Measurements from ENCODE around the gene EMILIN2. TPM values are rescaled to one million over a fixed set of nuclear protein-coding genes. Genes with fewer than 3 reads are reported as not detected.
"Not testable (repeated sequence)": the region's sequence is repeated elsewhere in the genome, so short reads cannot be mapped to it uniquely, and the experiment has no call there.

The EMILIN2 gene
- total RNA-seq, 5 donors from 2014 or later (not counting 1 experiment from before 2014, with no cell fraction given) = 3.3 to 19.2 (median 15.0) TPM

DNA sequence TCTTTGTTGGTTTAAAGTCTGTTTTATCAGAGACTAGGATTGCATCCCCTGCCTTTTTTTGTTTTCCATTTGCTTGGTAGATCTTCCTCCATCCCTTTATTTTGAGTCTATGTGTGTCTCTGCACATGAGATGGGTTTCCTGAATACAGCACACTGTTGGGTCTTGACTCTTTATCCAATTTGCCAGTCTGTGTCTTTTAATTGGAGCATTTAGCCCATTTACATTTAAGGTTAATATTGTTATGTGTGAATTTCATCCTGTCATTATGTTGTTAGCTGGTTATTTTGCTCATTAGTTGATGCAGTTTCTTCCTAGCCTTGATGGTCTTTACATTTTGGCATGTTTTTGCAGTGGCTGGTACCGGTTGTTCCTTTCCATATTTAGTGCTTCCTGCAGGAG is 17.2 kb downstream of the EMILIN2 start:
- DNase-seq; H3K27me3 ChIP-seq (replicated peaks in 1 of 2; ENCODE audit: control insufficient read depth in 2 of 2, extremely low read depth in 1 of 2, insufficient read depth in 2 of 2, low read length in 1 of 2); H3K4me3 ChIP-seq (ENCODE audit: control insufficient read depth in 1 of 2, extremely low read depth in 1 of 2, low read length in 1 of 2); H3K27me3 Mint-ChIP-seq; H3K4me1 Mint-ChIP-seq; H3K4me1 ChIP-seq (ENCODE audit: control insufficient read depth in 1 of 2, extremely low read depth in 1 of 2, insufficient read depth in 2 of 2, low read length in 2 of 2); H3K9me3 ChIP-seq; H3K36me3 ChIP-seq (ENCODE audit: control insufficient read depth in 2 of 2, extremely low read depth in 1 of 2, insufficient read depth in 1 of 2, low read length in 1 of 2); H3K4me3 Mint-ChIP-seq; H3K9me3 Mint-ChIP-seq; H3K27ac Mint-ChIP-seq; POLR2A ChIA-PET; ATAC-seq (replicated peaks in 1 of 4); H3K27ac ChIP-seq (ENCODE audit: low read length); H3K36me3 Mint-ChIP-seq; CTCF ChIA-PET: not testable (repeated sequence)
- WGBS (ENCODE audit: insufficient coverage) = no CpG with 5 or more reads among the region's 1 CpG

- H3K27me3 ChIP-seq (replicated peaks in 1 of 2; ENCODE audit: control insufficient read depth in 2 of 2, extremely low read depth in 1 of 2, insufficient read depth in 2 of 2, low read length in 1 of 2); H3K27ac Mint-ChIP-seq; ATAC-seq (replicated peaks in 1 of 4); H3K4me1 Mint-ChIP-seq; CTCF ChIA-PET; H3K9me3 ChIP-seq; H3K4me3 Mint-ChIP-seq; POLR2A ChIA-PET; H3K4me3 ChIP-seq (ENCODE audit: control insufficient read depth in 1 of 2, extremely low read depth in 1 of 2, low read length in 1 of 2); H3K27ac ChIP-seq (ENCODE audit: low read length); H3K4me1 ChIP-seq (ENCODE audit: control insufficient read depth in 1 of 2, extremely low read depth in 1 of 2, insufficient read depth in 2 of 2, low read length in 2 of 2); H3K36me3 Mint-ChIP-seq; H3K27me3 Mint-ChIP-seq; H3K36me3 ChIP-seq (ENCODE audit: control insufficient read depth in 2 of 2, extremely low read depth in 1 of 2, insufficient read depth in 1 of 2, low read length in 1 of 2); DNase-seq; H3K9me3 Mint-ChIP-seq: not testable (repeated sequence)
- WGBS (ENCODE audit: insufficient coverage) = no CpG with 5 or more reads among the region's 2 CpGs
Observed at GRCh38 chr18:2866465-2866864, 19.7 kb downstream of the EMILIN2 start.

- Mint-ChIP-seq H3K27me3 (peaks cover 0 to 2% of the 10 kb centered on the region in 2 donors), H3K36me3 (peaks cover 7% of the 10 kb centered on the region), H3K4me1 (peaks cover 0 to 11% (median 0%) of the 10 kb centered on the region in 3 donors), H3K9me3 (peaks cover 0 to 3% (median 0%) of the 10 kb centered on the region in 3 donors), H3K27ac (no peak overlapping the region), H3K4me3 (no peak overlapping the region)
- no peak overlapping the region for H3K27ac ChIP-seq (ENCODE audit: low read length)
- no CpG with 5 or more reads among the region's 2 CpGs for WGBS (ENCODE audit: insufficient coverage)
- DNase-seq (no peak), ATAC-seq (replicated peaks in 1 of 4) (no peak)
- H3K27me3 ChIP-seq (replicated peaks in 1 of 2; ENCODE audit: control insufficient read depth in 2 of 2, extremely low read depth in 1 of 2, insufficient read depth in 2 of 2, low read length in 1 of 2) = peaks cover 0 to 5% of the 10 kb centered on the region in 2 experiments
- ChIA-PET CTCF (no interaction called here), POLR2A (no interaction called here)
- no peaks in the 10 kb centered on the region for H3K4me1 ChIP-seq (ENCODE audit: control insufficient read depth in 1 of 2, extremely low read depth in 1 of 2, insufficient read depth in 2 of 2, low read length in 2 of 2)
- no peaks in the 10 kb centered on the region for H3K36me3 ChIP-seq (ENCODE audit: control insufficient read depth in 2 of 2, extremely low read depth in 1 of 2, insufficient read depth in 1 of 2, low read length in 1 of 2)
- no peak overlapping the region for H3K4me3 ChIP-seq (ENCODE audit: control insufficient read depth in 1 of 2, extremely low read depth in 1 of 2, low read length in 1 of 2)
- no peaks in the 10 kb centered on the region for H3K9me3 ChIP-seq
Observed at GRCh38 chr18:2869207-2869606, 22.4 kb downstream of the EMILIN2 start.

DNA sequence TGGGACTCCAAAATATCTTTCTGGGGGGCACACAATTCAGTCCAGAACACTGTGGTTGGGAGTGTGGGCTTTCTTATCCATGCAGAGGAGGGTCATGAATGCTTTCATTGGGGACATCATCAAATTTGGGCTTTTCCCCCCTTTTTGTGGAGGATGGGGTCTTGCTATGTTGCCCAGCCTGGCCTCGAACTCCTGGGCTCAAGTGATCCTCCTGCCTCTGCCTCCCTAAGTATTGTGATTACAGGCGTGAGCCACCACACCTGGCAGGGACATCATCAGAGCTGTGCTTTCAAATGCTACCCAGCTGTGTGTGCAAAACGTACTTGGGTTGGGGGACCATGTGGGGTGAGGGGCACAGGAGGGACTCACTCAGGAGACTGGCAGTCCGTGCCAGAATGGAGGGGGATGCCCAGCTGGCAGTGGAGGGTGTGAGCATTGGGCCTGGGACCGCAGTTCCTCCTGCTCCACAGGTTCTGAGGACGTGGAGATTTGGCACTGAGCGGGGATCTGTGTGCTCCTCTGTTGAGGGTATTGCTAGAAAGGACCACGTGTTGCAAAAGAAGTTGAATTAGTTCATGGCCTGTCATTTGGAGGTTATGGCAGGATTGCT is 24.4 kb downstream of the EMILIN2 start:
- peaks cover 0 to 2% of the 10 kb centered on the region in 2 donors for H3K27me3 Mint-ChIP-seq
- H3K27ac ChIP-seq (ENCODE audit: low read length) = no peak overlapping the region
- ChIA-PET CTCF (no interaction called here), POLR2A (no interaction called here)
- ATAC-seq (replicated peaks in 1 of 4) (no peak), DNase-seq (no peak)
- H3K9me3 Mint-ChIP-seq = no peaks in the 10 kb centered on the region
- no peaks in the 10 kb centered on the region for H3K36me3 ChIP-seq (ENCODE audit: control insufficient read depth in 2 of 2, extremely low read depth in 1 of 2, insufficient read depth in 1 of 2, low read length in 1 of 2)
- no peaks in the 10 kb centered on the region for H3K4me1 ChIP-seq (ENCODE audit: control insufficient read depth in 1 of 2, extremely low read depth in 1 of 2, insufficient read depth in 2 of 2, low read length in 2 of 2)
- H3K4me3 ChIP-seq (ENCODE audit: control insufficient read depth in 1 of 2, extremely low read depth in 1 of 2, low read length in 1 of 2) = no peak overlapping the region
- H3K27me3 ChIP-seq (replicated peaks in 1 of 2; ENCODE audit: control insufficient read depth in 2 of 2, extremely low read depth in 1 of 2, insufficient read depth in 2 of 2, low read length in 1 of 2) = peaks cover 0 to 5% of the 10 kb centered on the region in 2 experiments
- peak overlapping the region in 1 of 2 donors; percentile 19 for H3K27ac Mint-ChIP-seq
- peaks cover under 1% of the 10 kb centered on the region for H3K36me3 Mint-ChIP-seq
- no peaks in the 10 kb centered on the region for H3K9me3 ChIP-seq
- 83% methylated on average over 6 of the region's 8 CpGs for WGBS (ENCODE audit: insufficient coverage)
- peaks cover 0 to 20% (median 4%) of the 10 kb centered on the region in 3 donors for H3K4me1 Mint-ChIP-seq
- no peak overlapping the region for H3K4me3 Mint-ChIP-seq

GRCh38 chr18:2872095-2872494 is 25.3 kb downstream of the EMILIN2 start:
- ChIA-PET POLR2A (interaction anchor here in 1 of 2 donors (0.9 kb wide), 1 partner anchor 22 kb away, joined by 4 read pairs; no protein-coding TSS in a partner anchor), CTCF (no interaction called here)
- no peak for DNase-seq
- H3K27ac Mint-ChIP-seq = no peak overlapping the region
- H3K9me3 Mint-ChIP-seq = no peaks in the 10 kb centered on the region
- H3K27me3 Mint-ChIP-seq = peaks cover 0 to 2% of the 10 kb centered on the region in 2 donors
- Histone ChIP-seq H3K4me3 (ENCODE audit: control insufficient read depth in 1 of 2, extremely low read depth in 1 of 2, low read length in 1 of 2) (no peak overlapping the region), H3K27me3 (replicated peaks in 1 of 2; ENCODE audit: control insufficient read depth in 2 of 2, extremely low read depth in 1 of 2, insufficient read depth in 2 of 2, low read length in 1 of 2) (peaks cover 0 to 5% of the 10 kb centered on the region in 2 experiments), H3K27ac (ENCODE audit: low read length) (no peak overlapping the region), H3K9me3 (no peaks in the 10 kb centered on the region), H3K36me3 (ENCODE audit: control insufficient read depth in 2 of 2, extremely low read depth in 1 of 2, insufficient read depth in 1 of 2, low read length in 1 of 2) (no peaks in the 10 kb centered on the region), H3K4me1 (ENCODE audit: control insufficient read depth in 1 of 2, extremely low read depth in 1 of 2, insufficient read depth in 2 of 2, low read length in 2 of 2) (no peaks in the 10 kb centered on the region)
- H3K4me3 Mint-ChIP-seq = no peak overlapping the region
- WGBS (ENCODE audit: insufficient coverage) = 96% methylated on average over 3 of the region's 6 CpGs
- peaks cover 0 to 14% (median 4%) of the 10 kb centered on the region in 3 donors for H3K4me1 Mint-ChIP-seq
- no peaks in the 10 kb centered on the region for H3K36me3 Mint-ChIP-seq
- no peak for ATAC-seq (replicated peaks in 1 of 4)

- WGBS (ENCODE audit: insufficient coverage) = 93% methylated on average over 7 of the region's 7 CpGs
- H3K4me3 ChIP-seq (ENCODE audit: control insufficient read depth in 1 of 2, extremely low read depth in 1 of 2, low read length in 1 of 2) = no peak overlapping the region
- H3K4me3 Mint-ChIP-seq = no peak overlapping the region
- no peak for DNase-seq
- peaks cover 0 to 5% of the 10 kb centered on the region in 2 experiments for H3K27me3 ChIP-seq (replicated peaks in 1 of 2; ENCODE audit: control insufficient read depth in 2 of 2, extremely low read depth in 1 of 2, insufficient read depth in 2 of 2, low read length in 1 of 2)
- no peaks in the 10 kb centered on the region for H3K36me3 Mint-ChIP-seq
- no peaks in the 10 kb centered on the region for H3K27me3 Mint-ChIP-seq
- H3K9me3 Mint-ChIP-seq = no peaks in the 10 kb centered on the region
- H3K4me1 ChIP-seq (ENCODE audit: control insufficient read depth in 1 of 2, extremely low read depth in 1 of 2, insufficient read depth in 2 of 2, low read length in 2 of 2) = no peaks in the 10 kb centered on the region
- H3K9me3 ChIP-seq = no peaks in the 10 kb centered on the region
- ATAC-seq (replicated peaks in 1 of 4) = no peak
- no peaks in the 10 kb centered on the region for H3K36me3 ChIP-seq (ENCODE audit: control insufficient read depth in 2 of 2, extremely low read depth in 1 of 2, insufficient read depth in 1 of 2, low read length in 1 of 2)
- ChIA-PET POLR2A (no interaction called here), CTCF (interaction anchor here in 1 of 2 donors (0.7 kb wide), 1 partner anchor 1301 kb away, joined by 3 read pairs; no protein-coding TSS in a partner anchor)
- peaks cover 0 to 14% (median 6%) of the 10 kb centered on the region in 3 donors for H3K4me1 Mint-ChIP-seq
- H3K27ac ChIP-seq (ENCODE audit: low read length) = no peak overlapping the region
- no peak overlapping the region for H3K27ac Mint-ChIP-seq
Observed at GRCh38 chr18:2874765-2875164, 28.0 kb downstream of the EMILIN2 start.
